ENCODE measurements around the gene MUC6.
"Not testable (repeated sequence)": the region's sequence is repeated elsewhere in the genome, so short reads cannot be mapped to it uniquely, and the experiment has no call there.

MUC6 gene

DNA sequence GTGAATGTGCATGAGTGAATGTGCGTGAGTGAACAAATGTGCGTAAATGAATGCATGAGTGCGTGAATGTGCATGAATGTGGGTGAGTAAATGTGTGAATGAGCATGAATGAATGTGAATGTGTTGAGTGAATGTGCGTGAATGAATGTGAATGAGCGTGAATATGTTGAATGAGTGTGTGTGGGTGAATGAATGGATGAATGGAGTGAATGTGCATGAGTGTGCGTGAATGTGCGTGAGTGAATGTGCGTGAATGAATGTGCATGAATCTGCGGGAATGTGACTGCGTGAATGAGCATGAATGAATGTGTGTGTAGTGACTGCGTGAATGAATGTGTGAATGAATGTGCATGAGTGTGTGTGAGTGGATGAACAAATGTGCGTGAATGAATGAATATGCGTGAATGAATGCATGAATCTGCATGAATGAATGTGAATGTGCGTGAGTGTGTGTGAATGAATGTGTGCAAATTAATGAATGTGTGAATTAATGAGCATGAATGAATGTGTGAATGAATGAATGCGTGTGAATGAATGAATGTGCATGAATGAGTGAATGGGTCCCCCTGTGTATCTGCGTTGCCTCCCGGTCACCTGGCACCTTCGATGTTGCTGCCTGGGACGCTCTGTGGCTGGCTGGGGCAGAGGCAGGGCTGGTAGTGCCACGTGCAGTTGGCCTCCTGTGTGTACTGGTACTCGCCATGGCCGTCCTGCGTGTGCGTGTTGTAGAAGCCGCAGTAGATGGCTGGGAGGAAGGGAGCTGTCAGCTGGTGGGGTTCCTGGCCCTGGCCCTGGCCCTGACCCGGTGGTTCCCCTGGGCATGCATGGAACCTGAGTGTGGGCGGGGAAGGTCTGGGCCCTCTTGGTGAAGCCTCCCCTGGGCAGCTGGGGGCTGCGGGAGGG, 13.4 kb downstream of the MUC6 start:
- Histone ChIP-seq H3K27me3 (ENCODE audit: control insufficient read depth in 2 of 2, insufficient read depth in 2 of 2, low read length in 2 of 2) (no peaks in the 10 kb centered on the region), H3K4me1 (ENCODE audit: control insufficient read depth in 2 of 2, insufficient read depth in 2 of 2, low read length in 2 of 2) (no peaks in the 10 kb centered on the region), H3K4me3 (ENCODE audit: low read length in 2 of 2) (no peak overlapping the region), H3K36me3 (ENCODE audit: control insufficient read depth in 2 of 2, insufficient read depth in 2 of 2, low read length in 2 of 2) (no peaks in the 10 kb centered on the region), H3K9me3 (ENCODE audit: control insufficient read depth in 2 of 2, low read length in 2 of 2) (no peaks in the 10 kb centered on the region), H3K9ac (ENCODE audit: low read depth in 1 of 2, low read length in 2 of 2) (no peak overlapping the region), H3K27ac (ENCODE audit: low read depth in 2 of 2, low read length in 2 of 2) (no peak overlapping the region)

DNA sequence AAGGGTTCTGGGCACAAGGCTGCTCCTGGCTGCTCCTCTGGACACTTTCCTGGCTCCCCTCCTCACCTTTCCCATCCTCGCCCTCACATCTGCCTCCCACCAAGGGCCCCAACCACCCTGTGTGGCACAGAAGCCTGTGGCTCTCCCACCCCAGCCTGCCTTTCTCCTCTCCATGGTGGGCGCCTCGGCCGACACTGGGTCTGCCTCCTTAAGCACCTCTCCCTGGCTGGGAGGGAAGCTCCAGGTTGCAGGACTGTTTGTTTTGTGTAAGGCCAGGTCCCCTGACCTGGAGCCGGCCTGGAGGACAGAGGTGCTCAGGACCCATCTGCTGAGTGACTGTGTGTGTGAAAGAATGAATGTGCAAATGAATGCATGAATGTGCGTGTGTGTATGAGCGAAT, 14.1 kb downstream of the MUC6 start:
- Histone ChIP-seq H3K27me3 (ENCODE audit: control insufficient read depth in 2 of 2, insufficient read depth in 2 of 2, low read length in 2 of 2) (no peaks in the 10 kb centered on the region), H3K4me3 (ENCODE audit: low read length in 2 of 2) (no peak overlapping the region), H3K9me3 (ENCODE audit: control insufficient read depth in 2 of 2, low read length in 2 of 2) (no peaks in the 10 kb centered on the region), H3K4me1 (ENCODE audit: control insufficient read depth in 2 of 2, insufficient read depth in 2 of 2, low read length in 2 of 2) (no peaks in the 10 kb centered on the region), H3K9ac (ENCODE audit: low read depth in 1 of 2, low read length in 2 of 2) (no peak overlapping the region), H3K27ac (ENCODE audit: low read depth in 2 of 2, low read length in 2 of 2) (no peak overlapping the region), H3K36me3 (ENCODE audit: control insufficient read depth in 2 of 2, insufficient read depth in 2 of 2, low read length in 2 of 2) (no peaks in the 10 kb centered on the region)

DNA sequence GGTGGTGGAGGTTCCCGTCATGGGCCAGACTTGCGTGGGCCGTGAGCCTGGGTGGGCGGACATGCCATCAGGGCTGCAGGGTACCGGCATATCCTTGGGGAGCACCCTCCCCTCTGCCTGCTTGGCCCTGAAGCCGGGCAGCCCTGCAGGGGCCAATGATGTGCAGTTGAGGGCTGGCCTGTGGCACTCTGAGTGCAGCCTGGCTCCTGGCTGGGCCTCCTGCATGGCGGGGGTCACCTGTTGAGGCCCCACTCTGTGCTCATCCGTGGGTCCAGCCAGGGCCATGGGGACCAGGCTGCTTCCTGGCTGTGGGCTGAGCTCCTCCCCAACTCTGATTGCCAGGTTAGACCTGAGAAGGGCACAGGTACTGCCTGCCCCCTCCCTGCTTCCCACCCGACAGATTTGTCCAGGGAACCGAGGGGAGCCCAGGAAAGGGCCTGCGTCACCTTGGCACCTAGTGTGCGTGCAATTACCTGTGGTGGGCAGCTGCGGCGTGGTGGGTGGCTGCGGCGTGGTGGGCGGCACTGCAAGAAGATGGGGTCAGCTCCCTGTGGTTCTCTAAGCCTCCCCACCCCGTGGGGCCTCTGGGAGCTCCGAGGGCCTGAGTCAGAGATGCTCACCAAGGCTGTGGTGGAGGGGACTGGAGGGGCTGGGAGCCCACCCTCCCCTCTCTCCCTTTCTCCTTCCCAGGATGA, 16.2 kb downstream of the MUC6 start:
- H3K27me3 ChIP-seq (ENCODE audit: control insufficient read depth in 2 of 2, insufficient read depth in 2 of 2, low read length in 2 of 2) = no peaks in the 10 kb centered on the region
- H3K4me1 ChIP-seq (ENCODE audit: control insufficient read depth in 2 of 2, insufficient read depth in 2 of 2, low read length in 2 of 2) = no peaks in the 10 kb centered on the region
- no peak overlapping the region for H3K4me3 ChIP-seq (ENCODE audit: low read length in 2 of 2)
- H3K27ac ChIP-seq (ENCODE audit: low read depth in 2 of 2, low read length in 2 of 2) = no peak overlapping the region
- no peak overlapping the region for H3K9ac ChIP-seq (ENCODE audit: low read depth in 1 of 2, low read length in 2 of 2)
- no peaks in the 10 kb centered on the region for H3K36me3 ChIP-seq (ENCODE audit: control insufficient read depth in 2 of 2, insufficient read depth in 2 of 2, low read length in 2 of 2)
- H3K9me3 ChIP-seq (ENCODE audit: control insufficient read depth in 2 of 2, low read length in 2 of 2) = no peaks in the 10 kb centered on the region

DNA sequence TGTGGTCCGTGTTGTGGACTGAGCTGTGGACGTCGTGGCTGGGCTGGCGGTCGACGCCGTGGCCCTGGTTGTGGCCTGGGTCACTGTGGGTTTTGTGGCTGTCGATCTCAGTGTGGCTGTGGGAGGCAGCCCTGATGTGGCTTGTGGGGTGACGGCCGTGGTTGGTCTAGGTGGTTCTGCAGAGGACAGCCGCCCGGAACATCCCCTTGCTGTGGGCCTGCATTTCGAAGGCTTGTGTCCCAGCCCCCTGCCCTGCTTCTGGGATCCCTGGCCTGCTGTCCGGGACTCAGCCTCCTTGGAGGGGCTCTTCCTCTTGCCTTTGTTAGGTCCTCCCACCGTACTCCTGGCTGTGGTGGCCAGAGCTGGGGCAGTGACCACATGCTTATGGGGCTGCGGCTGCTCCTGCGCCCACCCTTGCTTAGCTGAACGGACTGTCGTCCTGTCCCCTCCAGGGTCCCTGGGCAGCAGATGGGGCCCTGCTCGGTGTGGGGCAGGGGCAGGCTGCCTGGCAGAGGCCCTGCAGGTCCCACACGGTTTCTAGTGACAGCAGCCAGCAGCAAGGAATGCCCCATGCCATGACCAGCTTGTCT, 17.1 kb downstream of the MUC6 start:
- Histone ChIP-seq H3K4me3 (ENCODE audit: low read length in 2 of 2) (no peak overlapping the region), H3K27ac (ENCODE audit: low read depth in 2 of 2, low read length in 2 of 2) (no peak overlapping the region), H3K9me3 (ENCODE audit: control insufficient read depth in 2 of 2, low read length in 2 of 2) (no peaks in the 10 kb centered on the region), H3K4me1 (ENCODE audit: control insufficient read depth in 2 of 2, insufficient read depth in 2 of 2, low read length in 2 of 2) (no peaks in the 10 kb centered on the region), H3K9ac (ENCODE audit: low read depth in 1 of 2, low read length in 2 of 2) (no peak overlapping the region), H3K36me3 (ENCODE audit: control insufficient read depth in 2 of 2, insufficient read depth in 2 of 2, low read length in 2 of 2) (no peaks in the 10 kb centered on the region), H3K27me3 (ENCODE audit: control insufficient read depth in 2 of 2, insufficient read depth in 2 of 2, low read length in 2 of 2) (no peaks in the 10 kb centered on the region)

DNA sequence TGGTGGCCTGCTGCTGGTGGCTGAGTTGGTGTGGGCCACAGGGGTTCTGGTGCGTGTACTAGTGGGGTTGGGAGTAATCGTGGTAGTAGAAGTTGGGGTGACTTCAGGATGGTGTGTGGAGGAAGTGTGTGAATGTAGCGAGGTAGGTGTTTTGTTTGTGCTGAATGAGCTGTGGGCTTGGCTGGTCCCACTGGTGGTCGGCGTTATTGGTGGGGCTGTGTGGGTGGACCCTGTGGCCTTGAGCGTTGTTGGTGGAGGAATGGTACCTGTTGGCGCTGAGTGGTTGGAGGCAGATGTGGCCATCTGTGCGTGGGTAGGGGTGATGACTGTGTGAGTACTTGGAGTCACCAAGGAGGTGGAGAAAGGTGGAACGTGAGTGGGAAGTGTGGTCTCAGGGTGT, 18.4 kb downstream of the MUC6 start:
- H3K4me1 ChIP-seq (ENCODE audit: control insufficient read depth in 2 of 2, insufficient read depth in 2 of 2, low read length in 2 of 2) = no peaks in the 10 kb centered on the region
- H3K4me3 ChIP-seq (ENCODE audit: low read length in 2 of 2) = no peak overlapping the region
- no peaks in the 10 kb centered on the region for H3K9me3 ChIP-seq (ENCODE audit: control insufficient read depth in 2 of 2, low read length in 2 of 2)

DNA sequence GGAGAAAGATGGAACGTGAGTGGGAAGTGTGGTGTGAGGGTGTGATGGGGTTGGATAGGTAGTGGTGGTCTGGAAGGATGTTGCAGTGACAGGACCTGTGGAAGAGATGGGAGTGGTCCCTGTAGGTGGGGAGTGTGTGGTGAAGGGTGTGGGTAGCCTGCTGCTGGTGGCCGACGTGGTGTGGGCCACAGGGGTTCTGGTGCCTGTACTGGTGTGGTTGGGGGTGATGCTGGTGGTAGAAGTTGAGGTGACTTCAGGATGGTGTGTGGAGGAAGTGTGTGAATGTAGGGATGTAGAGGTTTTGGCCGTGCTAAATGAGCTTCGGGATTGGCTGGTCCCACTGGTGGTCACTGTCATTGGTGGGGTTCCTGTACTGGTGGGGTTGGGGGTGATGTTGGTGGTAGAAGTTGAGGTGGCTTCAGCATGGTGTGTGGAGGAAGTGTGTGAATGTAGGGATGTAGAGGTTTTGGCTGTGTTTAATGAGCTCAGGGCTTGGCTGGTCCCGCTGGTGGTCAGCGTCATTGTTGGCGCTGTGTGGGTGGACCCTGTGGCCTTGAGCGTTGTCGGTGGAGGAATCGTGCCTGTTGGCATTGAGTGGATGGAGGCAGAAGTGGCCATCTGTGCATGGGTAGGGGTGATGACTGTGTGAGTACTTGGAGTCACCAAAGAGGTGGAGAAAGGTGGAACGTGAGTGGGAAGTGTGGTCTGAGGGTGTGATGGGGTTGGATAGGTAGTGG, 19.1 kb downstream of the MUC6 start:
- no peak overlapping the region for H3K4me3 ChIP-seq (ENCODE audit: low read length in 2 of 2)

More for the DNA sequence above, 18.4 kb downstream of the MUC6 start:
- Histone ChIP-seq H3K36me3 (ENCODE audit: control insufficient read depth in 2 of 2, insufficient read depth in 2 of 2, low read length in 2 of 2) (no peaks in the 10 kb centered on the region), H3K27ac (ENCODE audit: low read depth in 2 of 2, low read length in 2 of 2) (no peak overlapping the region), H3K9ac (ENCODE audit: low read depth in 1 of 2, low read length in 2 of 2) (no peak overlapping the region), H3K27me3 (ENCODE audit: control insufficient read depth in 2 of 2, insufficient read depth in 2 of 2, low read length in 2 of 2) (no peaks in the 10 kb centered on the region)

DNA sequence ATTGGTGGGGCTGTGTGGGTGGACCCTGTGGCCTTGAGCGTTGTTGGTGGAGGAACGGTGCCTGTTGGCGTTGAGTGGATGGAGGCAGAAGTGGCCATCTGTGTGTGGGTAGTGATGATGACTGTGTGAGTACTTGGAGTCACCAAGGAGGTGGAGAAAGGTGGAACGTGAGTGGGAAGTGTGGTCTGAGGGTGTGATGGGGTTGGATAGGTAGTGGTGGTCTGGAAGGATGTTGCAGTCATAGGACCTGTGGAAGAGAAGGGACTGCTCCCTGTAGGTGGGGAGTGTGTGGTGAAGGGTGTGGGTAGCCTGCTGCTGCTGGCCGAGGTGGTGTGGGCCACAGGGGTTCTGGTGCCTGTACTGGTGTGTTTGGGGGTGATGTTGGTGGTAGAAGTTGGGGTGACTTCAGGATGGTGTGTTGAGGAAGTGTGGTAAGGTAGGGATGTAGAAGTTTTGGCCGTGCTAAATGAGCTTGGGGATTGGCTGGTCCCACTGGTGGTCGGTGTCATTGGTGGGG, 19.9 kb downstream of the MUC6 start:
- H3K9ac ChIP-seq (ENCODE audit: low read depth in 1 of 2, low read length in 2 of 2); H3K9me3 ChIP-seq (ENCODE audit: control insufficient read depth in 2 of 2, low read length in 2 of 2); H3K4me1 ChIP-seq (ENCODE audit: control insufficient read depth in 2 of 2, insufficient read depth in 2 of 2, low read length in 2 of 2); H3K36me3 ChIP-seq (ENCODE audit: control insufficient read depth in 2 of 2, insufficient read depth in 2 of 2, low read length in 2 of 2); H3K27me3 ChIP-seq (ENCODE audit: control insufficient read depth in 2 of 2, insufficient read depth in 2 of 2, low read length in 2 of 2); H3K4me3 ChIP-seq (ENCODE audit: low read length in 2 of 2); H3K27ac ChIP-seq (ENCODE audit: low read depth in 2 of 2, low read length in 2 of 2): not testable (repeated sequence)

More for the DNA sequence above, 19.1 kb downstream of the MUC6 start:
- H3K27me3 ChIP-seq (ENCODE audit: control insufficient read depth in 2 of 2, insufficient read depth in 2 of 2, low read length in 2 of 2) = no peaks in the 10 kb centered on the region
- no peak overlapping the region for H3K9ac ChIP-seq (ENCODE audit: low read depth in 1 of 2, low read length in 2 of 2)
- no peaks in the 10 kb centered on the region for H3K36me3 ChIP-seq (ENCODE audit: control insufficient read depth in 2 of 2, insufficient read depth in 2 of 2, low read length in 2 of 2)
- no peak overlapping the region for H3K27ac ChIP-seq (ENCODE audit: low read depth in 2 of 2, low read length in 2 of 2)
- no peaks in the 10 kb centered on the region for H3K9me3 ChIP-seq (ENCODE audit: control insufficient read depth in 2 of 2, low read length in 2 of 2)
- H3K4me1 ChIP-seq (ENCODE audit: control insufficient read depth in 2 of 2, insufficient read depth in 2 of 2, low read length in 2 of 2) = no peaks in the 10 kb centered on the region

DNA sequence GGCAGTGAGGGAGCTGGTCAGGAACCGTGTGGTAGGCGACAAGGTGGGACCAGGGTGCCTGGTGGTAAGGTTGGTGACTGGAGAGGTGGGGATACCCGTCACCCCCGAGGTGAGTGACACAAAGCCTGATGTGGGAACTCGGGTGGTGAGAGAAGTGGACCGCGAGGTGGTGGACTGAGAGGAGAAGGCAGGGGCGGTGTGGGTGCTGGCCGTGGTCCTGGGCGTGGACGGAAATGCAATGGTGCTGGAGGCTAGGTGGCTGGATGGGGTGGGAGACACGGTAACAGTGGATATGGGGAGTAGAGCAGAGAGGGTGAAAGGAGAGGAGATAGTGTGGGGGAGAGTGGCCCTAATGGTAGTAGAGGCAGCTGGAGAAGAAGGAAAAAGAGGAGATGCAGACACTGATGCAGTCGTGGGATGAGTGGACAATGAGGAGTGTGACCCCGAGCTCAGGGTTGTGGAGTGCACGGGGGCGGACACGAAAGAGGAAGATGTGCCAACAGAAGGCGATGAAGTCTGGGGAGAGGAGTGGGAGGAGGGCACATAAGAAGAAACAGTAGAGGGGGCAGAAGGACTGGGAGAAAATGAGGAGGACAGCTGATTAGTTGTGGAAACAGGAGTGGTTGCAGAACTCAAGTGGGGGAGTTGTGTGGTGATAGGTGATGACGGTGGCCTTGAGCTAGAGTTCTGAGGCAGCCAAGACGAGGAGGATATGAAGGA, 20.5 kb downstream of the MUC6 start:
- Histone ChIP-seq H3K9me3 (ENCODE audit: control insufficient read depth in 2 of 2, low read length in 2 of 2) (no peaks in the 10 kb centered on the region), H3K36me3 (ENCODE audit: control insufficient read depth in 2 of 2, insufficient read depth in 2 of 2, low read length in 2 of 2) (peaks cover 9% of the 10 kb centered on the region in 2 donors), H3K27ac (ENCODE audit: low read depth in 2 of 2, low read length in 2 of 2) (no peak overlapping the region), H3K4me3 (ENCODE audit: low read length in 2 of 2) (no peak overlapping the region), H3K9ac (ENCODE audit: low read depth in 1 of 2, low read length in 2 of 2) (no peak overlapping the region), H3K4me1 (ENCODE audit: control insufficient read depth in 2 of 2, insufficient read depth in 2 of 2, low read length in 2 of 2) (no peaks in the 10 kb centered on the region), H3K27me3 (ENCODE audit: control insufficient read depth in 2 of 2, insufficient read depth in 2 of 2, low read length in 2 of 2) (no peaks in the 10 kb centered on the region)

DNA sequence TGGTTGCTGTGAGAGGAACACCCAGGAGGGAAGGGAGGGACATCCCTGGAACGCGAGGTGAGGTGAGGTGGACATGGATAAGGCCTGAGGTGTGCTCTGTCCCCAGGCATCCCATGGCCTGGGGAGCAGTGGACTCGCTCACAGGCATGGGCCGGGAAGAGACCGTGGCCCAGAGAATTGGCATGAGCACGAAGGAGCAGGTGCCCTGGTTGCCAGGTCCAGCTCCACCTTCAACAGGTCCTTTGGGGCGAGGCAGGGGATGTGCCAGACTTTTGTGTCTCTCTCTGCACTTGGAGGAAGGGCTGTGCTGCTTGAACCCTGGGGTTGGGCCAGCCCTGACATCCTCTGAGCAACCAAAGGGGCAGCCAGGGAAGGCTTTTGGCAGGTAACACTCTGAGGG, 21.5 kb downstream of the MUC6 start:
- H3K4me3 ChIP-seq (ENCODE audit: low read length in 2 of 2) = no peak overlapping the region
- no peaks in the 10 kb centered on the region for H3K9me3 ChIP-seq (ENCODE audit: control insufficient read depth in 2 of 2, low read length in 2 of 2)
- H3K27ac ChIP-seq (ENCODE audit: low read depth in 2 of 2, low read length in 2 of 2) = no peak overlapping the region
- H3K9ac ChIP-seq (ENCODE audit: low read depth in 1 of 2, low read length in 2 of 2) = no peak overlapping the region
- H3K36me3 ChIP-seq (ENCODE audit: control insufficient read depth in 2 of 2, insufficient read depth in 2 of 2, low read length in 2 of 2) = peaks cover 18% of the 10 kb centered on the region in 2 donors
- H3K4me1 ChIP-seq (ENCODE audit: control insufficient read depth in 2 of 2, insufficient read depth in 2 of 2, low read length in 2 of 2) = no peaks in the 10 kb centered on the region
- H3K27me3 ChIP-seq (ENCODE audit: control insufficient read depth in 2 of 2, insufficient read depth in 2 of 2, low read length in 2 of 2) = no peaks in the 10 kb centered on the region

Data from mucosa of rectum (tissue), 2 donors.